Head of caudate nucleus (tissue), 42 donors: ENCODE measurements around the gene KRTAP13-4.
A peak's percentile ranks its signal among the peaks of the same experiment; 100 is the strongest.

ENCODE experiments used
- DNase-seq, 42 donors: peaks; one replicate each; pipeline versions ENCODE4 v3.0.0 to v3.0.0-alpha.2; 2020 to 2021; ENCODE audit warnings: mixed read lengths in 7 of 42
- intact Hi-C: fragments of 100-400 bp; cut with DNase I; formaldehyde crosslinking; loops from one replicate; pipeline ENCODE4 v1.15.0; 2022

The KRTAP13-4 gene, protein sequence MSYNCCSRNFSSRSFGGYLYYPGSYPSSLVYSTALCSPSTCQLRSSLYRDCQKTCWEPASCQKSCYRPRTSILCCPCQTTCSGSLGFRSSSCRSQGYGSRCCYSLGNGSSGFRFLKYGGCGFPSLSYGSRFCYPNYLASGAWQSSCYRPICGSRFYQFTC

GRCh38 chr21:30430170-30430655 is at the start of gene KRTAP13-4:
Gene KRTAP13-4, plus strand, starts transcription at chr21:30430220. Its CDS starts 56 bp downstream, at chr21:30430276.
- intact Hi-C loops, result no loop called here
- no peak for DNase-seq

DNA sequence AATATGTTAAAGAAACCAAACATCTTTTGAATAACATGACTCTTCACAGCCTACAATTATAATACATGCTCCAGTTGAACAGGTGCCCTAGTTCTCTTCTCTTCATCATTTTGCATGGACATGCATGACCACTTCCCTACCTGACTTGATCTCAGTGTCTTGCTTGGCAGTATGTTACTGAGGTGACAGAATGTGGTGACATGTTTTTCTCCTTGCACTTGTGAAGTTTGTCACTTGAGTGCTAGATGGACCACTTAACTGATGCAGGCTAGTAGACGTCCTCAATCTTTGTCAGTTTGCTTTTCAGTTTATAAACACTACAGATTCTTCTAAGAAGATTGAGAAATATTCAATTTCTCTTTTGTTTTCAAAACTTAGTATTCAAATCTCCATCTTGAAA is 47.8 kb upstream of the KRTAP13-4 start:
- intact Hi-C loops, result no loop called here
- no peak for DNase-seq

DNA sequence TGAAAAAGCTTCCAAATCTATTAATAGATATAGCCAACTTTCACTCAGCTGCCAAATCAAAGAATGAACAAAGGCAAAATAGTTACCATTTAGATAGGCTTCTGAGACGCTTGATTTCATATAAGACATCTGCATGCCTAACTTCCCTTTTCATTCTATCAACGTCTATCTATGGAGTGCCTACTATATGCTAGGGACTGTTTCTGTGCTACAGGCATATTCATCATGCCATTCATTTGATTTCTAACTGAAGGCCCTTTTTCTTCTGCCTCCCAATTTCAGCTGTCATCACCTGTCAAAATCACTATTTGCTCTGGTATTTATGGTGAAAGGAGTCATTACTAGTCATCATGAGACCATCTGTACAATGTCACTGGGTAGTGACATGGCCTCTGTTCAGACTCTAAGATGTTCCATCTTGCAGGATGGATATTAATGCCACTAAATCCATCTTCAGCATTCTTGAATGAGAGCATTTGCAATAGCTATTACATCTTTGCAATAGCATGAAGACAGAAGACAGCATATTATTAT is 38.5 kb upstream of the KRTAP13-4 start:
- intact Hi-C loops, result no loop called here
- no peak for DNase-seq

GRCh38 chr21:30395731-30396130 is 34.3 kb upstream of the KRTAP13-4 start, which contains the start of gene KRTAP13-1:
Gene KRTAP13-1, plus strand, starts transcription at chr21:30396031. Its CDS starts 56 bp downstream, at chr21:30396087.
- no peak for DNase-seq
- intact Hi-C loops, result no loop called here

DNA sequence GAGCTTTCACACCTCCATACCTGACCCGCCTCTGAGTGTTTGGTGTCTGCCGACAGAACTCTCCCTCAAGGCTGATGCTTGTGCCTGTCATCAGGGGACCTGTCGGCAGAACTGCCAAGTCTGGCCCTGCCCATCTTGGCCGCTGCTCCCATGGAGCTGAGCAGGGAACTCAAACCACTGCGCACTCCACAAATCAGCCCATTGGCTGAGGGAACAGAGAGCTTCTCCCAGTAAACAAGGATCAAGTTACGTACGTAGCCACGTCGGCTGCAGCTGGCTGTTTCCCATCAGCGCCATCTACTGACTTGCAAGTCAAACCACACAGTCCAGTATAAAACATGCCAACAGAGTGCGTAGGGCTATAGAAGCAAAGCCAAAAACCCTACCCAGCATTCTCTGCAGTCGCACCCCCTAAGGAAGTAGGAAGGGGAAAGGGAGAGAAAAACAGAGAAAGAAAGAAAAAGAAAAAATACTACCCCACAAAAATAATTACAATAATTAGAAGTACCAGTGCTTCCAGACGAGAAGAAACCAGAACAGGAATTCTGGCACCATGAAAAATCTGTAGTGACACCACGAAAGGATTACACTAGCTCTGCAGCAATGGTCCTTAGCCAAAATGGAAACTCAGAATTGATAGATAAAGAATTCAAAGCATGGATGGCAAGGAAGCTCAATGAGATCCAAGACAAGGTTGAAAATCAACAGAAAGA is 21.1 kb upstream of the KRTAP13-4 start:
- intact Hi-C loops, result no loop called here
- no peak for DNase-seq

- no peak for DNase-seq
- intact Hi-C loops, result no loop called here
These were observed 14.0 kb upstream of the KRTAP13-4 start for GRCh38 chr21:30415993-30416392.

DNA sequence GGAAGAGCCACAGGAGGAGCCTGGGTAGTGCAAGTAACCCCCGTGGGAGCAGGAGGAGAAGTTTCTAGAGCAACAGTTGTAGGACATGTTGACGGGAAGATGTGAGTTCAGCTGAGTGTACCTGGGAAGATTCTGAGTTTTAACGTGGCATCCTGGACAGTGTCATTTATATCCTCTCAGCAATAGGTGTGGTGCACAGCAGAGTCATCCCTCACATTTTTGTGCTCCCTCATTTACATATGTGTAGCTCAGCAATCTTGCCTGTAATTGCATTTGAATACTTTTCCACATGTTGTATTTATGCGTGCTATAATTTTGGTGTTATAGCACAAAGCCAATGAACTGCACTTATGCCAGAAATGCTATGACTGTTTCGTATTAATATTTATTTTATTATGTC is 4.2 kb upstream of the KRTAP13-4 start, which contains the start of gene KRTAP13-3:
Gene KRTAP13-3, minus strand, starts transcription at position 101 of the 400 bp plus-strand sequence. Its CDS starts 14 bp downstream, at position 87.
- DNase-seq, result no peak
- intact Hi-C loops, result no loop called here

- no peak for DNase-seq
These were observed 3.3 kb upstream of the KRTAP13-4 start for GRCh38 chr21:30426731-30427130.

DNA sequence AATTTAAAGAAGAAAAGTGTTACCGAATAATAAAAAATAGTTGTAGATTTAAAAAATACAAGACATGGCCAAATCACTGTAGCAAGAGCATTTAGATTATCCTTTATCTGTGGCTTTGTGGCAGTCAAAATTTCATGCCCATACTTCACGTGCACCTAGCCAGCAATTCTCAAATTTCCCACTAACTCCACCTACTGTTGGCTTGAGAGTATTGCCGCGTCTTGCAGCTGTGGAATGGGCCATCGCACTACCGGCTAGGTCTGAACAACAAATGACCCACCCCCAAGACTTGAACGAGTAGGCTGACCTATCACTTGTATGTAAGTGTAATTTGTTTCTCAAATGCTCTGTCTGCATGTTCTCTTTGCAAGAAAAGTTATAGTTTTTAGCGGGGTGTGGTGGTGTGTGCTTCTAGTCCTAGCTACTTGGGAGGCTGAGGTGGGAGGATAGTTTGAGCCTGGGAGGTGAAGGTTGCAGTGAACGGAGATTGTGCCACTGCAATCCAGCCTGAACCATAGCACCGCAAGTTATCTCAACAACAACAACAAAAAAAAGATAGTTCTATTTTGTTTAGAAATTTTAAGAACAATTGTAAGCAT is 4.1 kb downstream of the KRTAP13-4 start:
- intact Hi-C loops, result no loop called here
- DNase-seq, result peak in 10 of 42 donors; percentile 1 to 49 (median 14)

More at GRCh38 chr21:30426731-30427130, 3.3 kb upstream of the KRTAP13-4 start:
- intact Hi-C loops, result no loop called here

GRCh38 chr21:30437010-30437565 is 7.1 kb downstream of the KRTAP13-4 start:
- intact Hi-C loops, result no loop called here
- no peak for DNase-seq

- no peak for DNase-seq
These were observed 10.0 kb downstream of the KRTAP13-4 start, which contains the start of gene KRTAP15-1 for GRCh38 chr21:30439975-30440374. Gene KRTAP15-1, plus strand, starts transcription at chr21:30440275. Its CDS starts 53 bp downstream, at chr21:30440328.

DNA sequence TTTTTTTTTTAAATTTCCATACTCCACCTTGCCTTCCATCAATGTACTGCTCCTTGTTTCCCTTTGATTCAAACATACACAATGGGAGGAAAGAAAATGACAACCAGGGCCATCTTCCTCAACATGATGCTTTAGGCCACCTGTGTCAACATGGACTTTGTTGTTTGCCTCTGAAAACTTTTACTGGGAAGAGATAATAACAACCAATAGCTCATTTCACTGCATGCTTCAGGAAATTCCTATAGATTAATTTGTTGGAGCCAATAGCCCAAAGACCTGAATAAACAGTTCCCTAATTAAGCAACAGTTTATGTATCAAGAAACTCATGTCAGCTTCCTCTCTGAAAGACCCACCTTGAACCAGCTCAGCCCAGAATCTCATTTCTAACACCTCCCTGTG is 13.2 kb downstream of the KRTAP13-4 start:
- DNase-seq, result no peak
- intact Hi-C loops, result no loop called here

More at GRCh38 chr21:30439975-30440374, 10.0 kb downstream of the KRTAP13-4 start, which contains the start of gene KRTAP15-1:
- intact Hi-C loops, result no loop called here

- no peak for DNase-seq
- intact Hi-C loops, result no loop called here
These were observed 14.2 kb downstream of the KRTAP13-4 start for GRCh38 chr21:30444204-30444603.

GRCh38 chr21:30447056-30447455 is 17.0 kb downstream of the KRTAP13-4 start:
- intact Hi-C loops, result no loop called here
- DNase-seq, result no peak

DNA sequence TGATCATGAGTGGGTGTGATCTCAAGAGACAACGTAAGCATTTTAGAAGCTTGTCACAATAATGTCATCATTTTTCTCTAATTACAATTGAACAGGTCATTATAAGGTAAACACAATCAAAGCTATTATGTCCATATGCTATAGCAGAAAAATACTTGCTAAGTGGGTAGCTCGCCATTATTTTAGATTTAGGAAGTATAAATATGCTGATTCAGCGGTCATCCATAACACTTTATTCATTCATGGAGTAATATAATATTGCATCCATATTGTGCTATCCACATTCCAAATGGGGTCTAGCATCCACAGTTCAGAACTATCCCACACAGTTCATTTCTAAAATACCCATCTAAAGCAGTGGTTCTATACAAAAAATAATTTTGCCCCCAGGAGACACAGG is 18.5 kb downstream of the KRTAP13-4 start:
- DNase-seq, result no peak
- intact Hi-C loops, result no loop called here

GRCh38 chr21:30463713-30464112 is 33.7 kb downstream of the KRTAP13-4 start:
- intact Hi-C loops, result no loop called here
- peak in 1 of 42 donors; percentile 2 for DNase-seq

DNA sequence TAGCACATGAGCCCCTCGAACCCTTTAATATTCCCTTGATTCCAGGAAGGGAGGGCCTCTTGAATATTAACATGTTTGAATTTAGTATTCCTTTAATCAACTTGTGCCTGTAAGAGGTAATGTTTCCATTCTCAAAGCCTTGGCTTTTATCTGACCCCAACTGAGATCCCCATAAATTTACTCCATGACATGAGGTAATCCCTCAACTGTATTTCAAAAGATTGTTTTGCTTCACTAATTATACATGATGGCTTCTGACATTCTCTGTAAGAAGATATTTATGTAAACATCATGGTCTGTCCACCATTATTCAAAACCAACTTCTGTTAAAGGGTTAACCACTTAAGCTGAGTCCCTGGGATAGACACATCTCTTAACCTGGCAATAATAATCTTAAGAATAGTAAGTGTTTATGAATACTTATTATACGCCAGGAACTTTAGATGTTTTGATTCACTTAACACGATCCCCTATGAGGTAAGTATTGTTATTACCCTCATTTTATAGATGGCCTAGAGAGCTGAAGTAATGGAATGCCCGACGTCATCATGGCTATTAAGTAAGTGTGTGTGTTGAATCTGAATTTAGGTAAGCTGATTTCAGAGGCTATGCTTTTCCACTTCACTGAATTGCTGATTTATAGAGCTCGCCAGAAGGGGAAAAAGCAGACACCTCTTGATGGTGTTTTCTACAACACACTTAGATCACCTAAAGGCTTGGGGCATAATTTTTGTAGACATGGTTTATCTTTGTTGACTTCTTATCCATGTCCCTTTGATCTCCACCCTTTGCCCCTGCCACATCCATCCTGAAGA is 39.1 kb downstream of the KRTAP13-4 start:
- intact Hi-C loops, result no loop called here
- DNase-seq, result no peak

DNA sequence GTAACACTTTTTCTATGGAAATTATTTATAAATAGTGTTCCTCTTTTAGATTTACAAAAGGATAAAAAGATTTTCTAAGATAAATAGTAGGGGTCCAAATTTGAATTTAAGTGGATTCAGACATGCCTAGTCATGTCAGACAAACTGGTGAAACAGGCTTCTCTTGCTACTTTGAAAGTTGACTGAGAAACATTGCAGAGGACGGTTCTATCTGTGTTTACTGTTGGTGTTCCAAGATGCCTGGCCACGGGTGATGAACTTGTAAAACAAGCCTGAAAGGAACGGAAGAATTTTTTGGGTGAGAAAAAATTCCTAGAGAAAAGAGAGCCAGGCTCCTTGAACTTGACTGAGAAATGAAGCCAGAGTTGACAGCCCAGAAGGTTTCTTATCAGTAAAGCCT is 48.0 kb downstream of the KRTAP13-4 start:
- no peak for DNase-seq
- intact Hi-C loops, result no loop called here

- DNase-seq, result no peak
- intact Hi-C loops, result no loop called here
These were observed 49.2 kb downstream of the KRTAP13-4 start for GRCh38 chr21:30479259-30479658.
